Measurements from ENCODE around the gene ADARB2. TPM values are rescaled to one million over a fixed set of nuclear protein-coding genes. Genes with fewer than 3 reads are reported as not detected.

The ADARB2 gene
- polyA plus RNA-seq, 1 of the 3 experiments (the other 2 are of a cell fraction): not detected

GRCh38 chr10:1672001-1672781 is 65.1 kb downstream of the ADARB2 start:
- no peaks in the 10 kb centered on the region; a peak in 1 of 4 replicates for H3K4me1 ChIP-seq (ENCODE audit: control insufficient read depth in 1 of 2, insufficient read depth in 2 of 2, low read depth in 1 of 2, low read length in 1 of 2)
- no peaks in the 10 kb centered on the region for H3K36me3 ChIP-seq (replicated peaks in 1 of 2; ENCODE audit: control insufficient read depth in 1 of 2, insufficient read depth in 2 of 2, low read length in 1 of 2)
- no peak overlapping the region for H3K9ac ChIP-seq
- H3K9me3 ChIP-seq: no peaks in the 10 kb centered on the region
- no peaks in the 10 kb centered on the region for H3K9me2 ChIP-seq
- no peak for TF ChIP-seq MEF2A (IDR thresholded peaks at IDR 0.05; ENCODE audit: borderline replicate concordance, low read depth)
- TF ChIP-seq MXI1 (IDR thresholded peaks at IDR 0.05; ENCODE audit: low read depth, low read length): no peak
- TF ChIP-seq TEAD4 (IDR thresholded peaks at IDR 0.05; ENCODE audit: borderline replicate concordance, insufficient read depth): no peak
- no peak for TF ChIP-seq CTCF (IDR thresholded peaks at IDR 0.05)
- TF ChIP-seq USF1 (IDR thresholded peaks at IDR 0.05; ENCODE audit: borderline replicate concordance, low read depth): no peak
- TF ChIP-seq GATA2 (CRISPR knock-in tag; IDR thresholded peaks at IDR 0.05): no peak
- no peak for TF ChIP-seq ZBTB33 (IDR thresholded peaks at IDR 0.05; ENCODE audit: borderline replicate concordance, low read depth)
- no peak for TF ChIP-seq RAD21 (IDR thresholded peaks at IDR 0.05; ENCODE audit: low read length)
- TF ChIP-seq FOXJ3 (CRISPR knock-in tag; IDR thresholded peaks at IDR 0.05): no peak
- no peak for TF ChIP-seq YY1 (IDR thresholded peaks at IDR 0.05; ENCODE audit: low read depth)
- TF ChIP-seq TAF1 (IDR thresholded peaks at IDR 0.05; ENCODE audit: borderline replicate concordance, low read depth, low read length): no peak
- TF ChIP-seq FOSL2 (IDR thresholded peaks at IDR 0.05; ENCODE audit: borderline replicate concordance, low read depth): no peak
- TF ChIP-seq GABPA (IDR thresholded peaks at IDR 0.05; ENCODE audit: low read depth): no peak
- TF ChIP-seq SIN3A (IDR thresholded peaks at IDR 0.05; ENCODE audit: borderline replicate concordance, low read depth, low read length): no peak
- TF ChIP-seq EZH2phosphoT487 (IDR thresholded peaks at IDR 0.05; ENCODE audit: borderline replicate concordance, low read depth): no peak
- TF ChIP-seq USF2 (IDR thresholded peaks at IDR 0.05; ENCODE audit: borderline replicate concordance, low read depth, low read length): no peak
- no peak for TF ChIP-seq RCOR1 (IDR thresholded peaks at IDR 0.05; ENCODE audit: low read length)
- TF ChIP-seq EP300 (IDR thresholded peaks at IDR 0.05; ENCODE audit: borderline replicate concordance in 1 of 2, low read depth in 1 of 2, low read length in 1 of 2): no peak
- TF ChIP-seq NFIC (IDR thresholded peaks at IDR 0.05; ENCODE audit: borderline replicate concordance): no peak
- no peak for DNase-seq
- POLR2A ChIA-PET: no interaction called here
- H4K20me1 ChIP-seq (ENCODE audit: insufficient read depth): no peaks in the 10 kb centered on the region
- H3K4me2 ChIP-seq: no peak overlapping the region
- WGBS (ENCODE audit: low lambda C conversion rate): 71% methylated on average over 35 of the region's 37 CpGs
- H3K4me3 ChIP-seq (ENCODE audit: low read depth in 2 of 2, low read length in 1 of 2): no peak overlapping the region
- H3F3A ChIP-seq (replicated peaks; ENCODE audit: insufficient read depth): no peaks in the 10 kb centered on the region
- H2AFZ ChIP-seq (ENCODE audit: low read depth): no peak overlapping the region
- H3K27ac ChIP-seq (ENCODE audit: low read depth in 2 of 2, low read length in 1 of 2): no peak overlapping the region
- H3K27me3 ChIP-seq (ENCODE audit: insufficient read depth): no peaks in the 10 kb centered on the region
- CTCF ChIA-PET: no interaction called here
- H3K79me2 ChIP-seq (ENCODE audit: insufficient read depth): no peaks in the 10 kb centered on the region
